Karpas-422 (cell line): Measurements from ENCODE around the gene LAMA5. TPM values are rescaled to one million over a fixed set of nuclear protein-coding genes. Genes with fewer than 3 reads are reported as not detected.

ENCODE experiments used
- DNase-seq: peaks from one replicate; pipeline ENCODE4 v3.0.0-alpha.2; 2015
- H2AFZ ChIP-seq: fragments of 200-600 bp; sonication (generic); 2 replicates; pipeline ENCODE4 v1.6.1; 2014; ENCODE audit warnings: antibody characterized with exemption, low read length, mixed read lengths
- H3K27ac ChIP-seq: fragments of 200-600 bp; sonication (generic); 2 replicates; pipeline ENCODE4 v1.5.1; 2014; ENCODE audit warnings: mild to moderate bottlenecking, low read length, moderate library complexity
- H3K27me3 ChIP-seq: fragments of 200-600 bp; sonication (generic); 2 replicates; pipeline ENCODE4 v1.6.1; 2014; ENCODE audit warnings: low read length, mixed read lengths
- H3K36me3 ChIP-seq: fragments of 200-600 bp; sonication (generic); 2 replicates; pipeline ENCODE4 v1.6.1; 2014; ENCODE audit warnings: low read length, mixed read lengths; ENCODE audit not compliant: insufficient read depth
- H3K4me1 ChIP-seq: fragments of 200-600 bp; sonication (generic); 2 replicates; pipeline ENCODE4 v1.6.1; 2014; ENCODE audit warnings: mild to moderate bottlenecking, low read length, mixed read lengths
- H3K4me2 ChIP-seq: fragments of 200-600 bp; sonication (generic); 2 replicates; pipeline ENCODE4 v1.6.1; 2014; ENCODE audit warnings: low read length, low read depth, mild to moderate bottlenecking; ENCODE audit not compliant: poor library complexity, severe bottlenecking
- H3K4me3 ChIP-seq: fragments of 200-600 bp; sonication (generic); 2 replicates; pipeline ENCODE4 v1.5.1; 2014; ENCODE audit warnings: mild to moderate bottlenecking, antibody characterized with exemption, low read length, mixed read lengths
- H3K79me2 ChIP-seq: fragments of 200-600 bp; sonication (generic); 2 replicates; pipeline ENCODE4 v1.6.1; 2014; ENCODE audit warnings: mild to moderate bottlenecking, low read length, mixed read lengths
- H3K9ac ChIP-seq: fragments of 200-600 bp; sonication (generic); 2 replicates; pipeline ENCODE4 v1.6.0; 2014; ENCODE audit warnings: low read length
- H3K9me2 ChIP-seq: fragments of 200-600 bp; sonication (generic), shearing (Covaris generic); replicated peaks from 2 replicates; pipeline ENCODE4 v1.6.0; 2014; ENCODE audit warnings: mild to moderate bottlenecking, low read length, moderate library complexity; ENCODE audit not compliant: insufficient read depth
- H3K9me3 ChIP-seq: fragments of 300-700, 200-600 bp; sonication (generic); 2 replicates; pipeline ENCODE4 v1.6.1; 2014; ENCODE audit warnings: low read length, mixed read lengths
- H4K20me1 ChIP-seq: fragments of 200-600 bp; sonication (generic); 2 replicates; pipeline ENCODE4 v1.6.1; 2014; ENCODE audit warnings: mild to moderate bottlenecking, antibody characterized with exemption, low read length, low read depth; ENCODE audit not compliant: insufficient read depth
- total RNA-seq: library from RNA; depleted of rRNA; stranded (reverse); fragments of >200 nt; shearing (Covaris generic); gene quantifications from 2 replicates; pipeline ENCODE4 v1.2.3, GENCODE V29; 2014; ENCODE audit warnings: low replicate concordance

The LAMA5 gene
- total RNA-seq, 1 experiment from 2014 or later = 17.5 TPM

DNA sequence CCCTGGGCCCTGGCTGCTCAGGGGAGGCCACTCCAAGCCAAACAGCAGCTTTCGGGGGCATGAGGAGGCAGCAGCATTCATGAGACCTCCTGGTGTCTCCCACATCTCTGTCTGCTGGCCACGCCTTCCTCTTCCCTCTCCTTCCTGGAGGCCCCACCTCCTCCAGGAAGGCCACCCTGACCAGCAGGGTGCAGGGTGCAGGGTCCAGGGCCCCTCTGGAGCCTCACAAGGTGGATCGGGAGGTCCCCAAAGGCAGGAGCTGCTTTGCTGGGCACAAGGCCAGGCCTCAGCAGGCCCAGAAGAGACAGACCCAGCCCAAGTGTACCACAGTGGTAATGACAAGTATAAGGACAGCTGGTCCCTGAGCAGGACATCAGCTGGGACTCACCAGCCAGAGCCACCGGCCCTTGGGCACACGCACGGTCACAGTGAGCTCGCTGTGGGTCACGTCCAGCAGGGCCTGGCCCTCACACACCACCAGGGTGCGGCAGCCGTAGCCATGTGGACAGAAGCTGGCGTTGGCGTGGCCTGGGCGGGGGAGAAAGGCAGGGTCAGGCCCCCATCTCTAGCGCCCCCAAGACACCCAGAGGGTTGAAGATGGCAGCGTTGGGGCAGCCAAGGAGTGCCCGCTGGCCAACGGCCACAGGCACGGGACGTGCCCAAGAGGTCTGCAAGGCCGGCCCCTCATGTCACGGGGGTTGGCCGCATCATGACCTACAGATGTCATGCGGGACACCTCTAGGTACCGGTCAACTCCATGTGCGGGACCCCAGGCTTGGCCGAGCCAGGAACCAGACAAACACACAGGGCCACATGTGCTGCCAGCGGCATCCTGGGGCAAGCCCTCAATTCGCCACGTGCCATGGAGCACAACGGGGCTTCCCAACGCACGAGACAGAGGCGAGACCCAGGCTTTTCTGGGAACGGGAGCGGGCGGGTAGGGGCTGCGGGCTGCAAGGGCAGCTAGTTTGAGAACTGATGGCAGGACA lies 37.4 kb downstream of the LAMA5 start:
- Histone ChIP-seq H4K20me1 (no peaks in the 10 kb centered on the region), H3K4me1 (peaks cover 6% of the 10 kb centered on the region), H3K9me2 (no peaks in the 10 kb centered on the region), H3K27me3 (no peaks in the 10 kb centered on the region), H3K9ac (no peak overlapping the region), H2AFZ (no peak overlapping the region), H3K79me2 (no peaks in the 10 kb centered on the region), H3K9me3 (no peaks in the 10 kb centered on the region), H3K27ac (no peak overlapping the region), H3K4me2 (no peak overlapping the region), H3K4me3 (no peak overlapping the region), H3K36me3 (no peaks in the 10 kb centered on the region)
- no peak for DNase-seq

DNA sequence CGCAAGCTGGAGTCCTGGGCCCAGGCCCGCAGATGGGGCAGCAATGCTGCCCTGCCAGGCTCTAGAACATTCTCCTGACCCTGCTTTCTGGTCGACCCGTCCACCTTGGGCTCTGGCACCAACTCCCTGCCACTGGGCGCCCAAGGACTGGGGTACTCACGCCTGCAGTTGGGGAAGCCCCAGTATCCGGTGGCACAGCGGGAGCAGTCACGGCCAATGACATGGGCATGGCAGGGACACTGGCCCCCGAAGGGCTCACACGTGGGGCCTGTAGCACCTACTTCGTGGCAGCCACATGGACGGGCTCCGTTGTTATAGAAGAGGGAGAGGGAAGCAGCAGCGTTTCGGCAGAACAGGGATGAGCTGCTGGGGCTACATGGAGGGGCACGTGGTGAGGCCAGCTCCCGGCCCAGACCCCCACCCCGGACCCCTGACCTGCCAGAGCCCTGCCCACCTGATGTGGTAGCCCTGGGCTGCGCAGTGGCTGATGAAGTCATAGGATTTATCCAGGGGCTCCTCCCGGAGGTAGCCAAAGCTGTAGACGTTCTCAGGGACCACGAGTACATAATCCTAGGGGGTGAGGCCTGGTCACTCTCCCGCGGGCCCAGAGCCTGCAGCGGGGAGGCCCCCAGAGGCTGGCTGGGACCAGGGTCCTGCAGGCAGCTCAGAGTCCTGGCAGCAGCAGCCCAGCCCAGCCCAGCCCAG lies 38.3 kb downstream of the LAMA5 start:
- H3K4me1 ChIP-seq = peaks cover 6% of the 10 kb centered on the region
- H3K9ac ChIP-seq = no peak overlapping the region
- H3K9me3 ChIP-seq = no peaks in the 10 kb centered on the region
- no peaks in the 10 kb centered on the region for H3K9me2 ChIP-seq
- no peaks in the 10 kb centered on the region for H3K27me3 ChIP-seq
- no peak for DNase-seq
- H4K20me1 ChIP-seq = no peaks in the 10 kb centered on the region
- H3K79me2 ChIP-seq = no peaks in the 10 kb centered on the region
- H3K4me2 ChIP-seq = no peak overlapping the region
- no peak overlapping the region for H3K4me3 ChIP-seq
- H2AFZ ChIP-seq = no peak overlapping the region
- no peaks in the 10 kb centered on the region for H3K36me3 ChIP-seq
- H3K27ac ChIP-seq = no peak overlapping the region

DNA sequence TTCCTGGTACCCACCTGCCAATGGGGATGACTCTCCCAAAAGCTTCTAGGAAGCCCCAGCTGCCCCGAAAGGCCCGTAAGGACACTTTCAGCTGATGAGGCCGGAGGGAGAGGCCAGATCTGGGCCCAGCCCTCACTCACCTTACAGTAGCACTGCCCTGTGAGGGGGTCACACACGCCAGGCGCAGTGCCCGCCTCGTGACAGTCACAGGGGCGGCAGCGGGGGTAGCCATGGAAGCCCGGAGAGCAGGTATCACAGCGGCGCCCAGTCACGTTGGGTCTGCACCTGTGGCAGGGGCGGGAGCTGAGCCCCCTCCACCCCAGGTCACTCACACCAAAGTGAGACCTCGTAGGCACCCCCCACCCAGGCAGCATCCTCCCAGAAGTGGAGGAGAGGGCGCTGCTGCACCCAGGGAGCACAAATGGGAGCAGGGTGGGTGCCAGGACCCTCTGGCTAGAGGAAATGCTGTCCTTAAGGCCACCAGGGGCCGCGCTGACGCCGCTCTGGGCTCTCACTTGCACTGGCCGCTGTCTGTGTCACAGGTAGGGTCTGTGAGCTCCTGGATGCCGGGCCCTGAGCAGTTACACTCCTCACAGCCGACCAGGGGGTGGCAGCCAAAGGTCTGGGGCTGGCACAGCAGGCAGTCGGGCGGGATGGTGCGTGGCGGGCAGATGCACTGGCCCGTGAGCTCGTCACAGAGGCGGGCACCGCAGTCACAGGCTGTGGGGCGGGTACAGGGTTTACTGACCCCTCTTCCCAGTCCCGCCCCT lies 39.2 kb downstream of the LAMA5 start:
- DNase-seq = no peak
- Histone ChIP-seq H3K4me2 (no peak overlapping the region), H3K4me3 (no peak overlapping the region), H3K4me1 (peaks cover 6% of the 10 kb centered on the region), H3K9me3 (no peaks in the 10 kb centered on the region), H3K79me2 (no peaks in the 10 kb centered on the region), H3K27ac (no peak overlapping the region), H4K20me1 (no peaks in the 10 kb centered on the region), H3K9me2 (no peaks in the 10 kb centered on the region), H2AFZ (no peak overlapping the region), H3K27me3 (no peaks in the 10 kb centered on the region), H3K36me3 (no peaks in the 10 kb centered on the region), H3K9ac (no peak overlapping the region)

GRCh38 chr20:62326959-62327725 lies 40.0 kb downstream of the LAMA5 start:
- Histone ChIP-seq H4K20me1 (no peaks in the 10 kb centered on the region), H3K36me3 (no peaks in the 10 kb centered on the region)

GRCh38 chr20:62326559-62326958 lies 40.6 kb downstream of the LAMA5 start:
- no peaks in the 10 kb centered on the region for H4K20me1 ChIP-seq
- no peak overlapping the region for H2AFZ ChIP-seq
- no peak overlapping the region for H3K27ac ChIP-seq
- H3K36me3 ChIP-seq = no peaks in the 10 kb centered on the region
- H3K9ac ChIP-seq = no peak overlapping the region
- peaks cover 6% of the 10 kb centered on the region for H3K4me1 ChIP-seq
- no peaks in the 10 kb centered on the region for H3K9me2 ChIP-seq
- H3K27me3 ChIP-seq = no peaks in the 10 kb centered on the region
- no peaks in the 10 kb centered on the region for H3K9me3 ChIP-seq
- DNase-seq = no peak
- no peak overlapping the region for H3K4me3 ChIP-seq
- H3K79me2 ChIP-seq = no peaks in the 10 kb centered on the region
- no peak overlapping the region for H3K4me2 ChIP-seq

More at GRCh38 chr20:62326959-62327725, 40.0 kb downstream of the LAMA5 start:
- Histone ChIP-seq H3K9me3 (no peaks in the 10 kb centered on the region), H3K4me2 (no peak overlapping the region), H3K4me1 (peaks cover 6% of the 10 kb centered on the region), H2AFZ (no peak overlapping the region), H3K9me2 (no peaks in the 10 kb centered on the region), H3K4me3 (no peak overlapping the region), H3K27me3 (no peaks in the 10 kb centered on the region), H3K9ac (no peak overlapping the region), H3K79me2 (no peaks in the 10 kb centered on the region), H3K27ac (no peak overlapping the region)
- no peak for DNase-seq

DNA sequence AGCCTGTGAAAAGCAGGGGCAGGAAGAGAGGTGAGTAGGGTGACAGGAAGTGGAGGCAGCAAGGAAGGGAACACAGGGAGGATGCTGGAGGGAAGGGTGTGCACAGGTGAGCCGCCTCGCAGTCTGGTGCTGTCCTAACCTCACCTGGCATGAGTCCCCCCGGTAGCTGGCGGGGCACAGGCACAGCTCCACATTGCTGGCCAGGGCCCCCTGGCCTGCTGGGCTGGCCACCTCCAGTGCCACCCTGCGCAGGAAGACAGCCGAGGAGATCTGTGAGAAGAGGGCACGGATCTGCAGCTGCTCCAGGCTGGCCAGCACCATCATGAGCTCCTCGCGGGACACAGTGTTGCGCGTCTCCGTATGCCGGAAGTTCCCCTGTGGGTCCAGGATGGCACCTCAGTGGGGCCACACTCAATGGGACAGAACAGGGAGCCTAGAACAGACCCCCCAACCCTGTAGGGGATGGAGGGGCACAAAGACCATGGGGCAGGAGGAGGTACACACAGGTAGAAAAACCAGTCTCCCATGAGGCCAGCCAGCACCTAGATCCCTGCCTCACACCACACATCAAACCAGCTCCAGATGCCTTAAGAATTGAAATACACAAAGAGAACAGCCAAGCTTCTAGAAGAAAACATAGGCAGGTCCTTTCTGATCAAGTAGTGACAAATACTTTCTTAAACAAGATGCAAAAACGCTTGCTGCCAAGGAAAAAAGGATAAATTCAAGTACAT lies 41.8 kb downstream of the LAMA5 start:
- Histone ChIP-seq H3K4me3 (no peak overlapping the region), H3K4me2 (no peak overlapping the region), H3K4me1 (peaks cover 6% of the 10 kb centered on the region)

More for the DNA sequence above, 41.8 kb downstream of the LAMA5 start:
- H3K79me2 ChIP-seq = no peaks in the 10 kb centered on the region
- no peaks in the 10 kb centered on the region for H3K36me3 ChIP-seq
- H4K20me1 ChIP-seq = no peaks in the 10 kb centered on the region
- DNase-seq = no peak
- H2AFZ ChIP-seq = no peak overlapping the region
- no peak overlapping the region for H3K27ac ChIP-seq
- H3K9ac ChIP-seq = no peak overlapping the region
- no peaks in the 10 kb centered on the region for H3K27me3 ChIP-seq
- no peaks in the 10 kb centered on the region for H3K9me2 ChIP-seq
- H3K9me3 ChIP-seq = no peaks in the 10 kb centered on the region
